Measurements from ENCODE around the gene OR52A5. TPM values are rescaled to one million over a fixed set of nuclear protein-coding genes. Genes with fewer than 3 reads are reported as not detected.

Gene OR52A5
- total and polyA plus RNA-seq, 2 donors (not counting 1 experiment from before 2014, with no cell fraction given), result not detected

- ATAC-seq (ENCODE audit: low read depth), result peak; percentile 45
- Histone ChIP-seq H4K20me1 (ENCODE audit: control insufficient read depth, insufficient read depth, low read length, poor library complexity, severe bottlenecking) (no peaks in the 10 kb centered on the region), H3K27me3 (replicated peaks in 1 of 4; ENCODE audit: control extremely low read depth in 1 of 4, control insufficient read depth in 3 of 4, insufficient read depth in 4 of 4, low read length in 3 of 4) (peaks cover 0 to 4% (median 0%) of the 10 kb centered on the region in 4 experiments), H3K4me1 (ENCODE audit: control insufficient read depth in 2 of 2, insufficient read depth in 2 of 2, low read length in 2 of 2) (no peaks in the 10 kb centered on the region), H3K4me2 (replicated peaks; ENCODE audit: low read depth, low read length, poor library complexity, severe bottlenecking) (no peak overlapping the region), H3K27ac (ENCODE audit: low read length in 2 of 2) (no peak overlapping the region), H3K79me2 (ENCODE audit: control insufficient read depth, insufficient read depth, low read length) (no peaks in the 10 kb centered on the region), H2AFZ (ENCODE audit: insufficient read depth, low read depth, low read length, poor library complexity, severe bottlenecking) (no peak overlapping the region), H3K4me3 (ENCODE audit: control extremely low read depth in 1 of 5, extremely low read depth in 1 of 5, insufficient read depth in 1 of 5, low read depth in 2 of 5, low read length in 4 of 5) (no peak overlapping the region), H3K36me3 (replicated peaks in 1 of 2; ENCODE audit: control extremely low read depth in 1 of 2, control insufficient read depth in 1 of 2, extremely low read depth in 1 of 2, insufficient read depth in 2 of 2, low read length in 1 of 2) (no peaks in the 10 kb centered on the region), H3K9ac (ENCODE audit: low read length) (no peak overlapping the region), H3K9me3 (ENCODE audit: control extremely low read depth in 1 of 3, control insufficient read depth in 2 of 3, insufficient read depth in 1 of 3, low read length in 2 of 3) (no peaks in the 10 kb centered on the region)
- H3K4me1 Mint-ChIP-seq, result no peaks in the 10 kb centered on the region
- H3K4me3 Mint-ChIP-seq, result no peak overlapping the region
- intact Hi-C loops (cut with micrococcal nuclease), result loop anchor here (5.0 kb wide), 1 partner anchor 258 kb away; the partner anchor contains the start of gene OR51M1
- no peaks in the 10 kb centered on the region for H3K9me3 Mint-ChIP-seq (ENCODE audit: insufficient read depth)
- ChIA-PET POLR2A (no interaction called here), CTCF (interaction anchor here (0.7 to 1.7 kb wide), 5 partner anchors 11 to 686 kb away, joined by 3 to 7 read pairs (median 3); partner anchors contain the start of gene OR52A5)
- TF ChIP-seq CTCF (IDR thresholded peaks at IDR 0.05), result peak; percentile 89
- no peak for TF ChIP-seq EZH2 (IDR thresholded peaks at IDR 0.05; ENCODE audit: borderline replicate concordance, insufficient read depth, low read depth, low read length, poor library complexity, severe bottlenecking)
- WGBS (ENCODE audit: insufficient coverage), result no CpG with 5 or more reads among the region's 4 CpGs
- peaks cover 18% of the 10 kb centered on the region for H3K27me3 Mint-ChIP-seq
- DNase-seq, result peak; percentile 63
- no peak overlapping the region for H3K27ac Mint-ChIP-seq
Observed at GRCh38 chr11:5123802-5124521, 14.2 kb downstream of the OR52A5 start.

- intact Hi-C loops (cut with micrococcal nuclease), result no loop called here
- Histone ChIP-seq H2AFZ (ENCODE audit: insufficient read depth, low read depth, low read length, poor library complexity, severe bottlenecking) (no peak overlapping the region), H3K4me2 (replicated peaks; ENCODE audit: low read depth, low read length, poor library complexity, severe bottlenecking) (no peak overlapping the region), H3K4me3 (ENCODE audit: control extremely low read depth in 1 of 5, extremely low read depth in 1 of 5, insufficient read depth in 1 of 5, low read depth in 2 of 5, low read length in 4 of 5) (no peak overlapping the region), H4K20me1 (ENCODE audit: control insufficient read depth, insufficient read depth, low read length, poor library complexity, severe bottlenecking) (no peaks in the 10 kb centered on the region), H3K36me3 (replicated peaks in 1 of 2; ENCODE audit: control extremely low read depth in 1 of 2, control insufficient read depth in 1 of 2, extremely low read depth in 1 of 2, insufficient read depth in 2 of 2, low read length in 1 of 2) (no peaks in the 10 kb centered on the region), H3K27me3 (replicated peaks in 1 of 4; ENCODE audit: control extremely low read depth in 1 of 4, control insufficient read depth in 3 of 4, insufficient read depth in 4 of 4, low read length in 3 of 4) (peaks cover 0 to 6% (median 2%) of the 10 kb centered on the region in 4 experiments), H3K9me3 (ENCODE audit: control extremely low read depth in 1 of 3, control insufficient read depth in 2 of 3, insufficient read depth in 1 of 3, low read length in 2 of 3) (no peaks in the 10 kb centered on the region), H3K9ac (ENCODE audit: low read length) (no peak overlapping the region), H3K79me2 (ENCODE audit: control insufficient read depth, insufficient read depth, low read length) (no peaks in the 10 kb centered on the region), H3K4me1 (ENCODE audit: control insufficient read depth in 2 of 2, insufficient read depth in 2 of 2, low read length in 2 of 2) (no peaks in the 10 kb centered on the region), H3K27ac (ENCODE audit: low read length in 2 of 2) (no peak overlapping the region)
- no peak overlapping the region for H3K4me3 Mint-ChIP-seq
- no peak for TF ChIP-seq EZH2 (IDR thresholded peaks at IDR 0.05; ENCODE audit: borderline replicate concordance, insufficient read depth, low read depth, low read length, poor library complexity, severe bottlenecking)
- no peak for TF ChIP-seq CTCF (IDR thresholded peaks at IDR 0.05)
- DNase-seq (no peak), ATAC-seq (ENCODE audit: low read depth) (no peak)
- no peaks in the 10 kb centered on the region for H3K9me3 Mint-ChIP-seq (ENCODE audit: insufficient read depth)
- no peak overlapping the region for H3K27ac Mint-ChIP-seq
- POLR2A ChIA-PET, result no interaction called here
- H3K27me3 Mint-ChIP-seq, result peaks cover 33% of the 10 kb centered on the region
- no peaks in the 10 kb centered on the region for H3K4me1 Mint-ChIP-seq
- CTCF ChIA-PET, result interaction anchor here (1.0 kb wide), 1 partner anchor 692 kb away, joined by 3 read pairs; no protein-coding TSS in a partner anchor
- no CpG with 5 or more reads among the region's 1 CpG for WGBS (ENCODE audit: insufficient coverage)
Observed at GRCh38 chr11:5118893-5119292, 19.3 kb downstream of the OR52A5 start.
